GM19324 (cell line): Measurements from ENCODE around the gene RSPH3.
"Not testable (repeated sequence)": the region's sequence is repeated elsewhere in the genome, so short reads cannot be mapped to it uniquely, and the experiment has no call there.

Source experiments
- ATAC-seq: cut with Tn5 transposase; IDR thresholded peaks from one replicate; pipeline ENCODE4 v1.9.1; 2021; ENCODE audit warnings: mild to moderate bottlenecking, moderate library complexity; ENCODE audit not compliant: unreplicated experiment, low FRiP score

RSPH3 gene

DNA sequence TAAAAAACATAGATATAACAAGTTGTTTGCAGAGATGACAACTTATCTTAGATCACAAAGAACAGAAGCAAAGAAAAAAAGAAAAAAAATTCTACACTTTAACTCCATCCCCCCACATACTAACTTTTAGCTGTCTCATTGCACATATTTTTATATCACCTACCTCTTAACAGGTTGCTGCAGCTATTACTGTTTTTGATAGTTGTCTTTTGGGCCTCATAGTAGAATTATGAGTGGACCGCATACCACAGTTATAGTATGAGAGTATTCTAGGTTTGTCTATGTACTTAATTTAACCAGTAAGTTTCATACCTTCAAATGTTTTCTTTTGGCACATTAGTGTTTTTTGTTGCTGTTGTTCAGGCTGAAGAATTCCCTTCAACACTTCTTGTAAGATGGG lies 12.3 kb downstream of the RSPH3 start:
- ATAC-seq = no peak

DNA sequence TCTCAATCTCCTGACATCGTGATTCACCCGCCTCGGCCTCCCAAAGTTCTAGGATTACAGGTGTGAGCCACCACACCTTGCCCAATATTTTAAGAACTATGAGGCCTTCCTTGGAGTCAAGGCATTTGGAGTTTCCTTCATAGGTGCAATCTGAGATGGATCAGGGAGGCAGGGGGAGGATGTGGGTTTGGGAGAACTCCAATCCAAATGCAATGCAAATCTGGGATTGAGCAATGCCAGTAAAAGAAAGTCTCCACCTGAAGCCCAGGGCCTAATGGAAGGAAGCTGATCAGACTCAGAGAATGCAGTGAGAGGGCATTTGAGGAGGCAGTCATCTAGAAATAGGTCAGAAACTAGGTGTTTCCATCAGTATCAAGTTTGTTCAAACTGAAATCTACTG lies 21.2 kb downstream of the RSPH3 start:
- no peak for ATAC-seq

DNA sequence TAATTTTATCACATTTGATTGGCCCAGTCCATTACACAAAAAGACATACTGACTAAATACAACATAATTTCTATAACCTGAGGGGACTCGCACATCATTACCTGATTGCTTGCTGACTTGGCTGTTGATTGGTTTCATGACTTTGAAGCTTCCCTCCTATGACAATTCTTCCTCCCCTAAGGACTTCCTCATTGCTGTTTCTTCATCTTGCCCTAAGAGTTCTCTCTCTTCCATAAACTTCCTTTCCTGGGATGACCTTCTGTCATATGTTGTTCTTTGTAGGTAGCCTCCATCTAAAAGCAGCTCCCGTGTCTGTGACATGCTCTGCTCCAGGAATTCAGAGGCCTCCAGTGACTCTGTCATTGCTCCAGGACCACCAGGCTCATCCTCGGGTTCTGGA lies 22.6 kb downstream of the RSPH3 start:
- no peak for ATAC-seq

DNA sequence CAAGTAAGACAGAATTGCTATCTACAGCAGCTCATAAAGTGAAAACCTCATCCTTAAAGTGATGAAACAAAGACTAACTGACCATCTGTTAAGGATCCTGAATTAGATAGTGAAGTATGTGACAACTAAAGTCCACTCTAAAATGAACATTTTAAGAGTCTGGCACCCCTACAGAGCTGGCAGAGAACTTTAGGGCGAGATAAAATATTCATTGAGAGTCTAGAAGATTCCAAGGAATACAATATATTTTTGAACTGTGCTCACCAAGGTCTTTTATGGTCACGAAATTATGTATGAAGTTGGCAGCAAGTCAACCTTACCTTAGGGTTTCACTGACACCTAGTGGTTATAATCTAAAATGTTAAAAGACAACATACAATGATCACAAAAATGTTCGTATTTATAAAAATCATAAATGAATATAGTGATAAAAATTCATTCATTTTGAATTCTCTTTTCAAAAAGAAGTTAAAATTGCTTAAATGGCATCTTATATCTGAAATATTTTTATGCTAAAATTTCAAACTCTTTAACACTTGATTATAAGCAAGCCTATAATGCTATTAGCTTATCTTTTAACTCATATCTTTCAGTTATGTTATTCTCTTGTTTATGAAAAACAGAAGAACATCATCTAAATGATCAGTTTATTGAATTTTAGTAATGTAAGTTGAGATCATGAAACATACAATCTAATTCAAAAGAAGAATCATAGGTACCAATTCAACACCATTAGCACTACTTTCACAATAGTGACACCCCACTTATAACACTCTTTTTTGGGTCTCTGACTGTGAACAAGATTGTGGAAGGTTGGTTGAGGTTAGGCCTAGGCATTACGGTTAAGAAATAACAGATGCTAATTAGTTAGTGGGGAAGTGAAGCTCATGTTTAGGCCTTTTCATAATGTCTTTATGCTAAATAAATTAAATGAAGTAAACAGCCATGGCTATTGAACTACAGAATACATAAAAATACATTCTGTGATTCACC lies 27.5 kb downstream of the RSPH3 start:
- no peak for ATAC-seq

DNA sequence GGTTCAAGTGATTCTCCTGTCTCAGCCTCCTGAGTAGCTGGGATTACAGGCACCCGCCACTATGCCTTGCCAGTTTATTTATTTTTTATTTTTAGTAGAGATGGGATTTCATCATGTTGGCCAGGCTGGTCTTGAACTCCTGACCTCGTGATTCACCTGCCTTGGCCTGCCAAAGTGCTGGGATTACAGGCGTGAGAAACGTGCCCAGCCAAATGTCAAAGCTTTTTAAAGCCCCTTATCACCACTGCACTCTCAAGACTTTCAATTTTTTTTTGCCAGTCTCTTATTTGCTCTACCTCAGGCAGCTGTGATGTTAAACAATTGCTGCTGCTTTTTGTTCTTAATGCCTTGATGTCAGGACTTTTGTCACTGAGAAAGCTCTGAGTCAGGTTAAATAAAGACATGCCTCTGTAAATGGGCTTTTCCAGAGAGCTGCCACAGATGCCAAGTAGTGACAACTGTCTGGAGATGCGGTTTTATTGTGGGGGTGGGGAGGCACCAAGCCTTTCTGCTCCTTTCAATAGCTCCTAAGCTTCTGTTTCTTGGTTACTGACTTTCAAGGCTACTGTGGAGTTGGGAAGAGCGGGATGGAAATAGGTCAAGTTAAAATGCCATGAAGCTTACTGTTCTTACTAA lies 29.2 kb downstream of the RSPH3 start:
- ATAC-seq = no peak

DNA sequence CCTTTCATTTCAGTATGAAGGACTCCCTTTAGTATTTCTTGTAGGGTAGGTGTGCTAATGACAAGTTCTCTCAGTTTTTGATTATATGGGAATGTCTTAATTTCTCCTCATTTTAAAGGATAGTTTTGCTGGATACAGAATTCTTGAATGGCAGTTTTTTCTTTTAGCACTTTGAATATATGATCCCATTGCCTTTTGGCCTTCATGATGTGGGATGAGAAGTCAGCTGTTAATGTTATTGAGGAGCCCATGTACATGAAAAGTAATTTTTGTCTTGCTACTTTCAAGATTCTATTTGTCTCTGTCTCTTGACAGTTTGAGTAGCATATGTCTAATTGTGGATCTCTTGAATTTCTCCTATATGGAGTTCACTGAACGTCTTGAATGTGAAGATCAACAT lies 30.9 kb downstream of the RSPH3 start:
- no peak for ATAC-seq

DNA sequence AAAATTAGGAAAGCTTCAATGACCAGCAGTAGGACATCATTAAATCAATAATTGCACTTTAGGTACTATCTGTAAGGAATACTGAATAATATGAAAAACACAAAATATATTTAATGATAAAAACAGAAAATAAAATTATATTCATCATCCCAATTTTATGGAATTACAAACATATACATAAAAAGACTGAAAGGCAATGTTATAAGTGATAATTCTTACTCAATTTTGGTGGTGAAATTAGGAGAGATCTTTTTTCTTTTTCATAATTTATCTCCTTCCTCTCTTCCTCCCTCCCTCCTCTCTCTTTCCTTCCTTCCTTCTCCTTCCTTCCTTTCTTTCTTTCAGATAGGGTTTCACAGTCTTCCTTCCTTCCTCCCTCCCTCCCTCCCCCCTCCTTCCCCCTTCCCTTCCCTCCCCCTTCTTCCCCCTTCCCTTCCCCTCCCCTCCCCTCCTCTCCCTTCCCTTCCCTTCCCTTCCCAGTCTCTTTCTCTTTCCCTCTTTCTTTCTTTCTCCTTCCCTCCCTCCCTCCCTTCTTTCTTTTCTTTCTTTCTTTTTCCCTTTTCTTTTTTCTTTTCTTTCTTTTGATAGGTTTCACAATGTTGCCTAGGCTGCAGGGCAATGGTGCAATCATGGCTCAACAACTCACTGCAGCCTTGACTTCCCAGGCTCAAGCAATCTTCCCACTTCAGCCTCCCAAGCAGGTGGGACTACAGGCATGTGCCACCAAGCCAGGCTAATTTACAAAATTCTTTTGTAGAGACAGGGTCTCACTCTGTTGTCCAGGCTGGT lies 36.8 kb downstream of the RSPH3 start:
- no peak for ATAC-seq

DNA sequence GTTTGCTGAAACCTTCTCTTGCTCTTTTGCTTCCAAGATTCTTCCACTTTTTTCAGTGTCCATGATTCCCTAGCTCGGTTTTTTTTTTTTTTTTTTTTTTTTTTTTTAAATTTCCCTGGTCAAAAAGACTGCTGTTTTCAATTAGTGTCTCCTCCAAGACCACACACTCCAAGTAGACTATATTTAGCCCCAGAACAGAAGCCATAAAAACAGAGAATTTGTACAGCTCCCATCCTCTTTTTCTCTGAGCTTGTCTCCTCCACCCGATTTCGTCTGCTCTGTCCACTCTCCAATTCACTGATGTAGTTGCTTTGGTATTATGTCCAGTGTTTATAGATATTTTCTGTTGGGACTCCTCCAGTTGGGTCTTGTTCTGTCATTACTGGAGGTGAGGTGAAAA lies 37.6 kb downstream of the RSPH3 start:
- ATAC-seq = no peak

DNA sequence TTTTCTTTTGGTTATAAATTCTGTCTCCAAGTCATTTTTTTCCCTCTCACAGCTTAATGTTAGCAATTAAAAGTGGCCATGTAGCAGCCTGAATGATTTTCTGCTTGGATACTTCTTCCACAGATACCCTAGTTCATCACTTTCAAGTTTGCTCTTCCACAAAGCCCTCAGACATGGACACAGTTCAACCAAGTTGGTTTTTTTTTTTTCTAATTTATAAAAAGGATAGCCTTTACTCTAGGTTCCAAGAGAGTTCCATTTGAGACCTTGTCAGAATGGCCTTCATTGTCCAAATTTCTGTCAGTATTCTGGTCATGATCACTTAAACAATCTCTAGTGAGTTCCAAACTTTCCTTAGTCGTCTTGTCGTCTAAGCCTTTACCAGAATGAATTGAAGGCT lies 40.0 kb downstream of the RSPH3 start:
- no peak for ATAC-seq

DNA sequence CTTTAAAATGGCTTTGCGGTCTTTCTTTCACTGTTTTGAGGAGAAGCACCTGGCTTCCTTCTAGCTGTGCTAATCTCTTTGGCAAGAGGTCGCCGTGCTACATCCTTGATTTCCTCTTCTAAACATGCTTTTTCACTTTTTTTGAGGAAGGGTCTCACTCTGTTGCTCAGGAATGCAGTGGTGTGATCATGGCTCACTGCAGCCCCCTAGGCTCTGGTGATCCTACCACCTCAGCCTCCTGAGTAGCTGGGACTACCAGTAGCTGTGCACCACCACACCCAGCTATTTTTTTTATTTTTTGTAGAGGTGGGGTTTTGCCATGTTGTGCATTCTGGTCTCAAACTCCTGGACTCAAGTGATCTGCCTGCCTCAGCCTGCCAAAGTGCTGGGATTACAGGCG lies 40.5 kb downstream of the RSPH3 start:
- no peak for ATAC-seq

DNA sequence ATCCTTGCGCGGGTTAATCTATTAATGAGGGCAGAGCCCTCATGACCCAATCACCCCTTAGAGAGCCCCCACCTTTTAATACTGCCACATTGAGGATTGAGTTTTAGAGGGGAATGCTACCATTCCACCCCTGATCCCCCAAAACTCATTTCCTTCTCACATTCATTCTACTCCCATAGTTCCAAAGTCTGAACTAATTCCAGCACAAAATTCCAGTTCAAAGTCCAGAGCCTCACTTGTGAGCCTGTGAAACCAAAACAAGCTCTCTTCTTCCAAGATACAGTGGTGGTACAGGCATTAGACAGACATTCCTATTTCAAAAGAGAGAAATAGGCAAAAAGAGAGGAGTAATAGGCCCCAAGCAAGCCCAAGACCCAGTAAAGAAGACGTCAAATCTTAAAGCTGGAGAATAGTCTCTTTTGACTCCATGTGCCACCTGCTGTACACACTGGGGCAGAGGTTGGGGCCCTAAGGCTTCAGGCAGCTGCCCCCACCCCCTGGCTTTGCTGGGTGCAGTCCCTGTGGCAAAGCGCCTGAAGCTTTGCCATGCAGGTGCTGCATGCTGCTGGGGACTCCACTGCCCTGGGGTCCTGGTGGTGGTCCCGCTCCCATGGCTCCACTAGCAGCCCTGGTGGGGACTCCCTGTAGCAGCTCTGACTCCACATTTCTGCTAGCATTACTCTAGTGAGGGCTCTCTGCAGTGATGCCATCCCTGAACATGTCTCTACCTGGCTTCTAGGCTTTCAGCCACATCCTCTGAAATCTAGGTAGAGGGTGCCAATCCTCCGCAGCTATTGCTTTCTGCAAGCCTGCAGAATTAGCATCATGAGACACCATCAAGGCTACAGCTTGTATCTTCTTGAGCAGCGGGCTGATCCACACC lies 41.3 kb downstream of the RSPH3 start:
- ATAC-seq = no peak

DNA sequence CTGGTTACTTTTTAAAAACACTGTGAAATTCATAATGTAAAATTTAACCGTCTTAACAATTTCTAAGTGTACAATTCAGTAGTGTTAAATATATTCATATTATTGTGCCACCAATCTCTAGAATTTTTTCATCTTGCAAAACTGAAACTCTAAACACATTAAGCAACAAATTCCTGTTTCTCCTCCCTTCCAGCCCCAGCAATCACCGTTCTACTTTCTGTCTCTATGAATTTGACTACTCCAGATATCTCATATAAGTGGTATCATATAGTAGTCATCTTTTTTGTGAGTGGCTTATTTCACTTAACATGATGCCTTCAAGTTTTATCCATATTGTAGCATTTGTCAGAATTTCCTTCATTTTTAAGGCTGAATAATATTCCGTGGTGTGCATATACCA lies 44.7 kb downstream of the RSPH3 start:
- ATAC-seq = no peak

DNA sequence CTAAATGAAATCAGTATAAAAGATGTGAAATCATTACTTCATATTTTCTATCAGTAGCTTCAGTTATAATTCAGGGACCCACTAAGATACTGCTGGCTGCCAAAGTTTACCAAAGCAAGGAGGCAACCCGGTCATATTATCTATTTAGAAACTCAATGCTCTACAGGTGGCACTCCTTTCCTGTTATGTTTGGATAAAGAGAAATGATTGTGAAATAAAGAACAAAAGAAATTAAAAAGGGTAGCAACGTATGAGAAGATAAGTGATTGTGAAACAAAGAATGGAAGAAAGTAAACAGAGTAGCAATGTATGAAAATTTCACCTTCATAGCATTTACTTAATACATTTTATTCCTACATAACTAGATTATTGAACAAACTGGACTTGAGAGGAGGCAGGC lies 45.2 kb downstream of the RSPH3 start:
- no peak for ATAC-seq

DNA sequence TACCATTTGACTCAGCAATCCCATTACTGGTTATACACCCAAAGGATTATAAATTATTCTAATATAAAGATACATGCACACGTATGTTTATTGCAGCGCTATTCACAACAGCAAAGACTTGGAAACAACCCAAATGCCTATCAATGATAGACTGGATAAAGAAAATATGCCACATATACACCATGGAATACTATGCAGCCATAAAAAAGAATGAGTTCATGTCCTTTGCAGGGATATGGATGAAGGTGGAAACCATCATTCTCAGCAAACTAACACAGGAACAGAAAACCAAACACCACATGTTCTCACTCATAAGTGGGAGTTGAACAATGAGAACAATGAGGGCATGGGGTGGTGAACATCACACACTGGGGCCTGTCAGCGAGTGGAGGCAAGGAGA lies 48.0 kb downstream of the RSPH3 start:
- ATAC-seq = not testable (repeated sequence)

DNA sequence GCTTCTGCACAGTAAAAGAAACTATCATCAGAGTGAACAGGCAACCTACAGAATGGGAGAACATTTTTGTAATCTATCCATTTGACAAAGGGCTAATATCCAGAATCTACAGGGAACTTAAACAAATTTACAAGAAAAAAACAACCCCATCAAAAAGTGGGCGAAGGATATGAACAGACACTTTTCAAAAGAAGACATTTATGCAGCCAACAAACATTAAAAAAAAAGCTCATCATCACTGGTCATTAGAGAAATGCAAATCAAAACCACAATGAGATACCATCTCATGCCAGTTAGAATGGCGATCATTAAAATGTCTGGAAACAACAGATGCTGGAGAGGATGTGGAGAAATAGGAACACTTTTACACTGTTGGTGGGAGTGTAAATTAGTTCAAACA lies 48.4 kb downstream of the RSPH3 start:
- not testable (repeated sequence) for ATAC-seq

DNA sequence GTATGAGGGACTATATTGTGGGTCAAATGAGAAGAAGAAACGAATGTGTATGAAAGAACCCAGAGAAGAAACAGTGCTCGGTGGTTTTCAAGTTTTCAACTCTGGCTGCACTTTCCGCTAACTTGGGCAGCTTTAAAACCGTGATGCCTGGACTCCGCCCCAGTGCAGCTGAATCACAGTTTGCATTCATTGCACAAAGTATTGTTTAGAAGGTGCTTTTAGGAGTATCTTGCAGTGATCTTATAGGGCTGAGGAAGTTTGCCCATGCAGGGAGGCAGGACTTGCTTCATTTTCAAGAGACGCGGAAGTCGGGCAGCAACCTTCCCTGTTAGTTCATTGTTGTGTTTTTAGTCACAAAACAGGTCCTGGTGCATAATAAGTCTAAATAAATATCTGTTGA lies 52.7 kb downstream of the RSPH3 start:
- no peak for ATAC-seq

DNA sequence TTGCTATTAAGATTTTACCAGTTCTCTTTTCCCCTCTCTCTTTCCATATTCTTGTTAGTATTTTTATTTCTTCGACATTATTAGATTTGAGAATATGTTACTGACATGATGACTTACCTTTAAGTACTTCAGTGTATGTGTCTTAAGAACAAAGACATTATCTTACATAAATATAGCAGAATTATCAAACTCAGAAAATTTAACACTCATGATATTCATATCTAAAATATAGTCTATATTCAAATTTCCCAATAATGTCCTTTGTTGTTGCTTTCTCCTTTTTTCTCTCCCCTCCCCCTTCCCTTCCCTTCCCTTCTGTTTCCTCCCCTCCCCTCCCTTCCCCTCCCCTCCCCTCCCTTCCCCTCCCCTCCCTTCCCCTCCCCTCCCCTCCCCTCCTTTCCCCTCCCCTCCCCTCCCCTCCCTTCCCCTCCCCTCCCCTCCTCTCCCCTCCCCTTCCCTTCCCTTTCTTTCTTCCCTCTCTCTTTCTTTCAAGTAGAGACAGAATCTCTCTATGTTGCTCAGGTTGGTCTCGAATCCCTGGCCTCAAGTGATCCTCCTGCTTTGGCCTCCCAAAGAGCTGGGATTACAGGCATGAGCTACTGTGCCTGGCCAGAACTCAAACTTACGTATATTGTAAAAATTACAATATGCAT lies 56.5 kb downstream of the RSPH3 start:
- no peak for ATAC-seq

DNA sequence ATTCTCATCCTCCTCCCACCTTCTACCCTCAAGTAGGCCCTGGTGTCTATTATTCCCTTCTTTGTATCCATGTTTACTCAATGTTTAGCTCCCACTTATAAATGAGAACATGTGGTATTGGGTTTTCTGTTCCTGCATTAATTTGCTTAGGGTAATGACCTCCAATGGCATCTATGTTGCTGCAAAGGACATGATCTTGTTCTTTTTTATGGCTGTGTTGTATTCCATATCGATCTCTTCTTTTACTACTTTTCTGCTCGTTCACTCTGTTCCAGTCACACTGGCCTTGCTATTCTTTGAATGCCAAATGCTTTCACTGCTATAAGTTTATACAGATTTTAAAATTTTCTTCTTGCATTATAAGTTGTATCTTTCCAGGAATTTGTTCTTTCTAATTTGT lies 57.7 kb downstream of the RSPH3 start:
- ATAC-seq = no peak

DNA sequence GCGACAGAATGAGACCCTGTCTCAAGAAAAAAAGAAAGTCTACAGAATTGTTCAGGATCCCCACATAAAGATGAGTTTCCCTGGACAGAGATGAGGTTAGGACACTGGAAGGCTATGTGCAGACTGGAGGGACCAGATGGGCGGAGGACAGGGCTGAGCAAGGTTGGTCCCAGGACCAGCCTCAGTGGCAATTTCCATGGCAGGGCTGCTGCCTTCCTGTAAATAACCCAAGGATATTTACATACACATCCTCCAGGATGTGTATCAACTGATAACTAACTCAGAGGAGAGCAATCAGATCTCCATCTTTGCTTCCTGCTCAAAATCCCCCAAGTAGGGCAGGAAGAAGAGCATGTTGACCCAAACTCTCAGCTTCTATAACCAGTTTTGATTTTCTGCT lies 58.8 kb downstream of the RSPH3 start:
- no peak for ATAC-seq
